ENCODE data around the gene SYCP2.

Gene SYCP2

DNA sequence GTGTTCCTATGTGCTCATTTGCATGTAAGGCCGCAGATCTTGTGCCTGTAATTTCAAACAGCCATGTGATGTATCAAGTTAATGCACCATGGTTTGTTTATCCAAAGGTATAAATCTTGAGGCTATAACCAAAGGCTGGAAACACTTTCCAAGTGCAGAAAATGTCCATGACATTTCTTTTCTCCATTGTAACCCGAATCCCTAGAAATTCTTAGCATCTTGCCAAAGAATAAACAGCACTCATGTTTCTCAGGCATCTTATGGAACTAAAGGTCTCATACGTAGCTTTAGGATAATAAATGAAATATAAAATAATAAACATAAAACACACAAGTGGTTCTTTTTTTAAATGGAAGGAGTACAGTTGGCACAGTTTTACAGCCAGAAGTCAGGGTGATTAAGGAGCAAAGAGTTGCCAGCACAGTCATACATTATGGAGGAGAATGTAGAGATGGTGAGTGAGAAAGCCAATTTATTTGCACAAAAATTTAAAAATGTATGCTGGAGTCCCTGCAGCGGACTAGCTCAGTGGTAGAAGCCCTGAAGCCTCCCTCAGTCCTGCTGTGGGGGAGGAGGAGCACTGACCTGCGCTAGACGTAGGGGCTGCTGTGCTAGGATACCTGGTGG is 42.8 kb upstream of the SYCP2 start:
- Histone ChIP-seq H2AFZ (ENCODE audit: low read depth, low read length) (no peak overlapping the region), H2BK120ac (ENCODE audit: low read depth, low read length) (no peak overlapping the region), H4K8ac (ENCODE audit: low read length) (no peak overlapping the region), H3K14ac (ENCODE audit: low read length in 2 of 2) (no peak overlapping the region), H3K4me3 (ENCODE audit: insufficient read depth in 1 of 2, low read depth in 1 of 2, low read length in 2 of 2) (no peak overlapping the region), H4K91ac (ENCODE audit: low read length) (no peak overlapping the region), H3K27me3 (ENCODE audit: control insufficient read depth in 1 of 2, insufficient read depth in 1 of 2, low read length in 2 of 2) (no peaks in the 10 kb centered on the region), H3K9me3 (ENCODE audit: control insufficient read depth, low read length) (no peaks in the 10 kb centered on the region), H2AK5ac (ENCODE audit: low read length, severe bottlenecking) (no peak overlapping the region), H2BK12ac (ENCODE audit: low read length in 2 of 2) (no peak overlapping the region), H3K79me1 (replicated peaks; ENCODE audit: low read length, poor library complexity, severe bottlenecking) (no peaks in the 10 kb centered on the region), H2BK15ac (ENCODE audit: low read depth, poor library complexity, severe bottlenecking) (no peak overlapping the region), H3K36me3 (ENCODE audit: control insufficient read depth in 1 of 2, insufficient read depth in 2 of 2, low read depth in 1 of 2, low read length in 2 of 2) (no peaks in the 10 kb centered on the region), H3K9ac (ENCODE audit: low read length) (no peak overlapping the region), H3K23ac (ENCODE audit: low read length in 2 of 2) (no peak overlapping the region), H3K27ac (ENCODE audit: low read length, poor library complexity, severe bottlenecking) (no peak overlapping the region), H3K4ac (ENCODE audit: low read depth in 1 of 2, low read length in 2 of 2) (no peak overlapping the region), H2BK5ac (ENCODE audit: low read depth, low read length, poor library complexity, severe bottlenecking) (no peak overlapping the region), H3K18ac (ENCODE audit: low read depth in 1 of 2, low read length in 2 of 2) (no peak overlapping the region), H3K4me2 (ENCODE audit: low read length, poor library complexity, severe bottlenecking) (no peak overlapping the region), H3K4me1 (ENCODE audit: control insufficient read depth, insufficient read depth, low read depth, low read length) (no peaks in the 10 kb centered on the region)
- no peak for DNase-seq
- 72% methylated on average over 5 of the region's 6 CpGs for WGBS

DNA sequence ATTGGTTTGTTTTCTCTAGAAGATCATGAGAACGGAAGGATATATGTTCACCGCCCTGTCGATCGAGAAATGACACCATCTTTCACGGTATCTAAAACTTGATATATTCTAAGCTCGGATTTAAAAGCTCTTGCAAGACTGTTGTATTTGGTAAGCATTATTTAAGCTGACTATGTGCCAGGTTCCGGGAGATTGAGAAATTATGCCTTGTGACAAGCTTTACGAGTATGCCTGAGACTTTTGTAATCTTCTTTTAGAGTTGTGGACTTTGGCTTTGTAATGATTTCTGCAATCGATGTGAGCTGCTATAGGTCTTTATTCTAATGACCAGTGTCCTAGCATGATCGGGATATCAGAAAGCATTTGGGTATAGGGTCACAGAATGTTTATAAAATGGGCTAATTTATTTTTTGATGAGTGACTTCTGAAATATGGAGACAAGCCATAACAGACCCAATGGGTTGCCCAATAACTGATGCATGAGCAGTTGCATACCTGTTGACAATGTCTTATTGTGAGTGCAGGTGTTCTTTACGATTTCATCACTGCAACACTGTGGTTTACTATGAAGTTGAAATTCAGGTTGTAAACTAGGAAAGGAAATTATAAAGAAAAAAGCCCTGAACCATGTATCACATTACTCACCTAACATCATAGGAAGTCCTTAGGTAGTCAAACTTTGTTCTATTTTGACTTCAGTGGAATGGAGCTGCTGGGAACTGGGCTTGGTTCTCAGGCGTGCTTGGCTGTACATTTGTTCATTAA is 38.8 kb upstream of the SYCP2 start:
- no peak overlapping the region for H3K14ac ChIP-seq (ENCODE audit: low read length in 2 of 2)
- H3K23ac ChIP-seq (ENCODE audit: low read length in 2 of 2) = no peak overlapping the region
- H2BK15ac ChIP-seq (ENCODE audit: low read depth, poor library complexity, severe bottlenecking) = no peak overlapping the region
- no peak overlapping the region for H3K4ac ChIP-seq (ENCODE audit: low read depth in 1 of 2, low read length in 2 of 2)
- no peak overlapping the region for H3K4me3 ChIP-seq (ENCODE audit: insufficient read depth in 1 of 2, low read depth in 1 of 2, low read length in 2 of 2)
- no peak overlapping the region for H2BK5ac ChIP-seq (ENCODE audit: low read depth, low read length, poor library complexity, severe bottlenecking)
- H3K36me3 ChIP-seq (ENCODE audit: control insufficient read depth in 1 of 2, insufficient read depth in 2 of 2, low read depth in 1 of 2, low read length in 2 of 2) = no peaks in the 10 kb centered on the region
- H2BK120ac ChIP-seq (ENCODE audit: low read depth, low read length) = no peak overlapping the region
- H3K27ac ChIP-seq (ENCODE audit: low read length, poor library complexity, severe bottlenecking) = no peak overlapping the region
- H3K4me2 ChIP-seq (ENCODE audit: low read length, poor library complexity, severe bottlenecking) = no peak overlapping the region
- no peak for DNase-seq
- no peaks in the 10 kb centered on the region for H3K9me3 ChIP-seq (ENCODE audit: control insufficient read depth, low read length)
- H3K9ac ChIP-seq (ENCODE audit: low read length) = no peak overlapping the region
- H3K27me3 ChIP-seq (ENCODE audit: control insufficient read depth in 1 of 2, insufficient read depth in 1 of 2, low read length in 2 of 2) = no peaks in the 10 kb centered on the region
- no peak overlapping the region for H3K18ac ChIP-seq (ENCODE audit: low read depth in 1 of 2, low read length in 2 of 2)
- H4K91ac ChIP-seq (ENCODE audit: low read length) = no peak overlapping the region
- WGBS = 93% methylated on average over 11 of the region's 12 CpGs
- no peak overlapping the region for H2AK5ac ChIP-seq (ENCODE audit: low read length, severe bottlenecking)
- no peak overlapping the region for H2AFZ ChIP-seq (ENCODE audit: low read depth, low read length)
- H2BK12ac ChIP-seq (ENCODE audit: low read length in 2 of 2) = no peak overlapping the region
- no peaks in the 10 kb centered on the region for H3K4me1 ChIP-seq (ENCODE audit: control insufficient read depth, insufficient read depth, low read depth, low read length)
- H4K8ac ChIP-seq (ENCODE audit: low read length) = no peak overlapping the region
- H3K79me1 ChIP-seq (replicated peaks; ENCODE audit: low read length, poor library complexity, severe bottlenecking) = no peaks in the 10 kb centered on the region

DNA sequence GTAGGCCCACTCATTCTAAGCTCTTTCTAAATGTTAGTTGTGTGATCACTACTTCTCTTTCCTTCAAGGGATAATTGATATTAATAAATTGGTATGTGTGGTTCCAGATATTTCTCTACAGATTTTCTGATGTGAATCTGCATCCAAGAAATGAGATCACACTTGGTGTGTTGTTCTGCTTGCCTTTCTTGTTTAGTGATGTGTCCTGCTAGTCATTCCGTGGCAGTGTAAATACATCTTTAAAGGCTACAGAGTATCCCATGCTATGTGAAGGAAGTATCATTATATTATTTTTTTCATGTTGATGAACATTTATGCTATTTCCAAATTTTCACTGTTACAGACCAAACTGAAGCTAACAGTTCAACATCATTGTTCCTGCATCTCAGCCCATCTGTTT is 38.0 kb upstream of the SYCP2 start:
- Histone ChIP-seq H3K18ac (ENCODE audit: low read depth in 1 of 2, low read length in 2 of 2) (no peak overlapping the region), H2AFZ (ENCODE audit: low read depth, low read length) (no peak overlapping the region)
- no CpG with 5 or more reads among the region's 1 CpG for whole genome bisulfite sequencing

DNA sequence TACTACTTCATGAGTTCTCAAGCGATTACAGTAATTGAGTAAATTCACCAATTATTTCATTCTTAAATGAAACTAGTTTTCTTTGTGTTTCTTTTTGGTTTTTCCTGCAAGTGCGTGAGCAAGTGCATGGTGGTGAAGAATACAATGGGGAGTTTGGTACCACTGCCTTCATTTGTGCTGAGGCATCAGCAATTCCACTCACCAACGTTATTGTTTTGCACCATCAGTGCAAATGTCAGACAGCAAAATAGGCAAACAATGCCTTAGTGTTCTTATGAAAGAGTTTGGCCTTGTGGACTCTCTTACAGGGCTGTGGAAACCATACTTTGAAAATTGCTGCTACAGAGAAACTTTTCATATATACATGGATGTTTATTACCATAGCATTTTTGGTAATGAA is 33.0 kb upstream of the SYCP2 start:
- H4K8ac ChIP-seq (ENCODE audit: low read length) = no peak overlapping the region
- no peaks in the 10 kb centered on the region for H3K4me1 ChIP-seq (ENCODE audit: control insufficient read depth, insufficient read depth, low read depth, low read length)
- no peak overlapping the region for H3K27ac ChIP-seq (ENCODE audit: low read length, poor library complexity, severe bottlenecking)
- no peak for DNase-seq
- 100% methylated on average over 1 of the region's 3 CpGs for WGBS
- H3K27me3 ChIP-seq (ENCODE audit: control insufficient read depth in 1 of 2, insufficient read depth in 1 of 2, low read length in 2 of 2) = no peaks in the 10 kb centered on the region
- no peaks in the 10 kb centered on the region for H3K9me3 ChIP-seq (ENCODE audit: control insufficient read depth, low read length)
- no peak overlapping the region for H3K4me2 ChIP-seq (ENCODE audit: low read length, poor library complexity, severe bottlenecking)
- H3K9ac ChIP-seq (ENCODE audit: low read length) = no peak overlapping the region
- H2AFZ ChIP-seq (ENCODE audit: low read depth, low read length) = no peak overlapping the region
- no peak overlapping the region for H3K4ac ChIP-seq (ENCODE audit: low read depth in 1 of 2, low read length in 2 of 2)
- H2BK15ac ChIP-seq (ENCODE audit: low read depth, poor library complexity, severe bottlenecking) = no peak overlapping the region
- no peak overlapping the region for H3K4me3 ChIP-seq (ENCODE audit: insufficient read depth in 1 of 2, low read depth in 1 of 2, low read length in 2 of 2)
- no peak overlapping the region for H3K23ac ChIP-seq (ENCODE audit: low read length in 2 of 2)
- H2BK5ac ChIP-seq (ENCODE audit: low read depth, low read length, poor library complexity, severe bottlenecking) = no peak overlapping the region
- no peak overlapping the region for H2BK12ac ChIP-seq (ENCODE audit: low read length in 2 of 2)
- H3K14ac ChIP-seq (ENCODE audit: low read length in 2 of 2) = no peak overlapping the region
- no peaks in the 10 kb centered on the region for H3K79me1 ChIP-seq (replicated peaks; ENCODE audit: low read length, poor library complexity, severe bottlenecking)
- no peak overlapping the region for H4K91ac ChIP-seq (ENCODE audit: low read length)
- H2BK120ac ChIP-seq (ENCODE audit: low read depth, low read length) = no peak overlapping the region
- no peak overlapping the region for H2AK5ac ChIP-seq (ENCODE audit: low read length, severe bottlenecking)
- no peaks in the 10 kb centered on the region for H3K36me3 ChIP-seq (ENCODE audit: control insufficient read depth in 1 of 2, insufficient read depth in 2 of 2, low read depth in 1 of 2, low read length in 2 of 2)
- H3K18ac ChIP-seq (ENCODE audit: low read depth in 1 of 2, low read length in 2 of 2) = no peak overlapping the region

More for the DNA sequence above, 38.0 kb upstream of the SYCP2 start:
- no peaks in the 10 kb centered on the region for H3K36me3 ChIP-seq (ENCODE audit: control insufficient read depth in 1 of 2, insufficient read depth in 2 of 2, low read depth in 1 of 2, low read length in 2 of 2)
- H3K79me1 ChIP-seq (replicated peaks; ENCODE audit: low read length, poor library complexity, severe bottlenecking) = no peaks in the 10 kb centered on the region
- H3K14ac ChIP-seq (ENCODE audit: low read length in 2 of 2) = no peak overlapping the region
- no peak overlapping the region for H2BK5ac ChIP-seq (ENCODE audit: low read depth, low read length, poor library complexity, severe bottlenecking)
- no peak overlapping the region for H3K9ac ChIP-seq (ENCODE audit: low read length)
- H3K27me3 ChIP-seq (ENCODE audit: control insufficient read depth in 1 of 2, insufficient read depth in 1 of 2, low read length in 2 of 2) = no peaks in the 10 kb centered on the region
- H2BK15ac ChIP-seq (ENCODE audit: low read depth, poor library complexity, severe bottlenecking) = no peak overlapping the region
- H3K4me3 ChIP-seq (ENCODE audit: insufficient read depth in 1 of 2, low read depth in 1 of 2, low read length in 2 of 2) = no peak overlapping the region
- no peak for DNase-seq
- no peak overlapping the region for H4K91ac ChIP-seq (ENCODE audit: low read length)
- no peak overlapping the region for H3K4ac ChIP-seq (ENCODE audit: low read depth in 1 of 2, low read length in 2 of 2)
- no peaks in the 10 kb centered on the region for H3K4me1 ChIP-seq (ENCODE audit: control insufficient read depth, insufficient read depth, low read depth, low read length)
- H4K8ac ChIP-seq (ENCODE audit: low read length) = no peak overlapping the region
- no peaks in the 10 kb centered on the region for H3K9me3 ChIP-seq (ENCODE audit: control insufficient read depth, low read length)
- no peak overlapping the region for H2BK120ac ChIP-seq (ENCODE audit: low read depth, low read length)
- no peak overlapping the region for H3K27ac ChIP-seq (ENCODE audit: low read length, poor library complexity, severe bottlenecking)
- H2BK12ac ChIP-seq (ENCODE audit: low read length in 2 of 2) = no peak overlapping the region
- H3K4me2 ChIP-seq (ENCODE audit: low read length, poor library complexity, severe bottlenecking) = no peak overlapping the region
- H2AK5ac ChIP-seq (ENCODE audit: low read length, severe bottlenecking) = no peak overlapping the region
- no peak overlapping the region for H3K23ac ChIP-seq (ENCODE audit: low read length in 2 of 2)

Data from mesenchymal stem cell (in vitro differentiated cells and primary cell).